Keratinocyte (primary cell): ENCODE results near the gene SLC35A5. TPM values are rescaled to one million over a fixed set of nuclear protein-coding genes. Genes with fewer than 3 reads are reported as not detected.

Experiments used
- DNase-seq: peaks from one replicate; pipeline ENCODE4 v3.0.0-alpha.2; 2011; ENCODE audit warnings: low read depth, missing footprints, low spot score
- FAIRE-seq: peaks from 2 replicates; lab custom pipeline; 2011; peaks lifted over from hg19 to GRCh38; lab: Jason Lieb, UNC
- H2AFZ ChIP-seq: 2 replicates; pipeline ENCODE4 v1.6.0; 2012; ENCODE audit warnings: low read length, control low read depth, inconsistent platforms; ENCODE audit not compliant: control insufficient read depth
- H3K27ac ChIP-seq: 2 replicates; pipeline ENCODE4 v1.5.1; 2011; ENCODE audit warnings: low read length; ENCODE audit not compliant: control insufficient read depth, insufficient read depth
- H3K27me3 ChIP-seq: 3 replicates; pipeline ENCODE4 v1.6.0; 2011; ENCODE audit warnings: low read length; ENCODE audit not compliant: control insufficient read depth, insufficient read depth; ENCODE audit errors: extremely low read depth
- H3K36me3 ChIP-seq, 2 experiments: 2 replicates in 1 of 2; 3 replicates in 1 of 2; pipeline ENCODE4 v1.5.1; 2011; ENCODE audit warnings: low read length in 2 of 2, mild to moderate bottlenecking in 1 of 2; ENCODE audit not compliant: control insufficient read depth in 2 of 2, insufficient read depth in 2 of 2; ENCODE audit errors: extremely low read depth in 1 of 2
- H3K4me1 ChIP-seq: 3 replicates; pipeline ENCODE4 v1.5.1; 2011; ENCODE audit warnings: low read length; ENCODE audit not compliant: control insufficient read depth, insufficient read depth; ENCODE audit errors: extremely low read depth
- H3K4me2 ChIP-seq: 3 replicates; pipeline ENCODE4 v1.6.0; 2011; ENCODE audit warnings: low read depth, low read length; ENCODE audit not compliant: control insufficient read depth, insufficient read depth; ENCODE audit errors: extremely low read depth
- H3K4me3 ChIP-seq, 3 experiments: fragments of 200-600 bp in 1 of 3; sonication (generic) in 1 of 3; 2 replicates in 2 of 3; 3 replicates in 1 of 3; pipeline ENCODE4 v1.5.1; 2011 to 2016; ENCODE audit warnings: low read length in 3 of 3, mild to moderate bottlenecking in 3 of 3, control low read depth in 2 of 3, inconsistent platforms in 1 of 3, low read depth in 1 of 3, mixed read lengths in 1 of 3, mixed run types in 1 of 3, moderate library complexity in 1 of 3; ENCODE audit not compliant: control insufficient read depth in 2 of 3, insufficient read depth in 2 of 3; ENCODE audit errors: extremely low read depth in 1 of 3
- H3K79me2 ChIP-seq: 2 replicates; pipeline ENCODE4 v1.6.0; 2012; ENCODE audit warnings: low read length; ENCODE audit not compliant: control insufficient read depth, insufficient read depth
- H3K9ac ChIP-seq: 3 replicates; pipeline ENCODE4 v1.6.0; 2011; ENCODE audit warnings: low read length; ENCODE audit not compliant: control insufficient read depth, insufficient read depth; ENCODE audit errors: extremely low read depth
- H3K9me1 ChIP-seq: 3 replicates; pipeline ENCODE4 v1.6.0; 2011; ENCODE audit warnings: low read length; ENCODE audit not compliant: control insufficient read depth, insufficient read depth; ENCODE audit errors: extremely low read depth
- H3K9me3 ChIP-seq: 2 replicates; pipeline ENCODE4 v1.5.1; 2012; ENCODE audit warnings: low read depth, low read length; ENCODE audit not compliant: control insufficient read depth
- H4K20me1 ChIP-seq: 3 replicates; pipeline ENCODE4 v1.6.0; 2011; ENCODE audit warnings: low read length; ENCODE audit not compliant: control insufficient read depth, insufficient read depth; ENCODE audit errors: extremely low read depth
- CTCF ChIP-seq, 3 experiments: IDR thresholded peaks in 1 of 3; conservative IDR thresholded peaks in 1 of 3; optimal IDR thresholded peaks in 1 of 3; 2 replicates in 2 of 3; 3 replicates in 1 of 3; pipeline versions ENCODE3 to v1.5.1; 2011; ENCODE audit warnings: low read length in 3 of 3, mild to moderate bottlenecking in 3 of 3, moderate library complexity in 2 of 3, control low read depth in 1 of 3, inconsistent platforms in 1 of 3; ENCODE audit not compliant: insufficient read depth in 2 of 3; ENCODE audit errors: extremely low read depth in 1 of 3
- EZH2 ChIP-seq: IDR thresholded peaks from one replicate; pipeline ENCODE4 v1.6.1; 2012; ENCODE audit warnings: inconsistent platforms, mild to moderate bottlenecking, low read length, moderate library complexity
- dilution Hi-C: fragments of 300-500 bp; cut with MboI; formaldehyde crosslinking; loops from one replicate; pipeline ENCODE4 v1.7.0; 2020; ENCODE audit warnings: low sequenced_read_pairs; ENCODE audit not compliant: extremely low pct_ligation_motif_present
- polyA plus RNA-seq, 5 experiments: library from polyadenylated mRNA; depleted of rRNA in 3 of 5; stranded (reverse) in 3 of 5; stranded (forward) in 1 of 5; unstranded in 1 of 5; fragments of >200 nt; gene quantifications; 1 replicate in 1 of 5; 2 replicates in 3 of 5; 3 replicates in 1 of 5; pipeline versions ENCODE4 v1.2.1 to v1.2.3, GENCODE V29; 2011 to 2012; ENCODE audit warnings: missing spikeins in 2 of 5, low read depth in 1 of 5, low replicate concordance in 1 of 5

SLC35A5 gene
- polyA plus RNA-seq, 1 donor (not counting 4 experiments of a cell fraction or from before 2014, with no cell fraction given): 31.8 TPM

- Histone ChIP-seq H3K9ac (no peak overlapping the region), H4K20me1 (no peaks in the 10 kb centered on the region), H2AFZ (no peak overlapping the region), H3K27ac (no peak overlapping the region), H3K9me3 (no peaks in the 10 kb centered on the region), H3K27me3 (no peaks in the 10 kb centered on the region), H3K9me1 (no peaks in the 10 kb centered on the region), H3K4me1 (no peaks in the 10 kb centered on the region), H3K36me3 (peaks cover 0 to 2% of the 10 kb centered on the region in 2 experiments), H3K79me2 (no peaks in the 10 kb centered on the region), H3K4me3 (no peak overlapping the region), H3K4me2 (peak overlapping the region; percentile 2)
- FAIRE-seq (peak; percentile 39), DNase-seq (no peak)
- dilution Hi-C loops: no loop called here
- TF ChIP-seq EZH2 (no peak), CTCF (optimal IDR thresholded peaks at IDR 0.05 in 1 of 3, IDR thresholded peaks at IDR 0.05 in 1 of 3, conservative IDR thresholded peaks at IDR 0.05 in 1 of 3; ENCODE audit: extremely low read depth in 1 of 3, insufficient read depth in 2 of 3, low read length in 3 of 3) (no peak)
These were observed 57.5 kb downstream of the SLC35A5 start for GRCh38 chr3:112619295-112619694.

GRCh38 chr3:112623213-112623612, 61.4 kb downstream of the SLC35A5 start:
- Histone ChIP-seq H3K4me1 (peaks cover 5% of the 10 kb centered on the region), H3K9me1 (no peaks in the 10 kb centered on the region), H4K20me1 (no peaks in the 10 kb centered on the region), H3K36me3 (no peaks in the 10 kb centered on the region), H2AFZ (no peak overlapping the region), H3K27me3 (no peaks in the 10 kb centered on the region), H3K9ac (no peak overlapping the region), H3K4me3 (no peak overlapping the region), H3K9me3 (no peaks in the 10 kb centered on the region), H3K4me2 (no peak overlapping the region), H3K27ac (no peak overlapping the region), H3K79me2 (no peaks in the 10 kb centered on the region)
- FAIRE-seq: no peak
- DNase-seq: no peak
- TF ChIP-seq CTCF (optimal IDR thresholded peaks at IDR 0.05 in 1 of 3, IDR thresholded peaks at IDR 0.05 in 1 of 3, conservative IDR thresholded peaks at IDR 0.05 in 1 of 3; ENCODE audit: extremely low read depth in 1 of 3, insufficient read depth in 2 of 3, low read length in 3 of 3) (no peak), EZH2 (no peak)
- dilution Hi-C loops: no loop called here
